ENCODE results near the gene OR51D1. TPM values are rescaled to one million over a fixed set of nuclear protein-coding genes. Genes with fewer than 3 reads are reported as not detected.

The OR51D1 gene
- total and polyA plus RNA-seq, 2 of the 8 experiments (the other 6 are each of a cell fraction or from before 2014, with no cell fraction given) = not detected

GRCh38 chr11:4684631-4685285 lies 47.5 kb downstream of the OR51D1 start (continued):
- TF ChIP-seq EGR1 (IDR thresholded peaks at IDR 0.05; ENCODE audit: borderline replicate concordance, low read depth, low read length) = no peak
- no peak for TF ChIP-seq CHD2 (IDR thresholded peaks at IDR 0.05; ENCODE audit: low read length)
- TF ChIP-seq GTF2F1 (IDR thresholded peaks at IDR 0.05; ENCODE audit: borderline replicate concordance, low read depth, low read length) = no peak
- no peak for TF ChIP-seq CBX5 (IDR thresholded peaks at IDR 0.05; ENCODE audit: low read depth, low read length)
- no peak for TF ChIP-seq CHD7 (IDR thresholded peaks at IDR 0.05; ENCODE audit: insufficient replicate concordance, low read length)
- no peak for TF ChIP-seq SRF (IDR thresholded peaks at IDR 0.05; ENCODE audit: low read depth, low read length)
- TF ChIP-seq KDM4A (IDR thresholded peaks at IDR 0.05; ENCODE audit: low read depth, low read length, severe bottlenecking) = no peak
- TF ChIP-seq TCF12 (IDR thresholded peaks at IDR 0.05; ENCODE audit: low read depth, low read length) = no peak
